Heart left ventricle (tissue), 16 donors: Measurements from ENCODE around the gene CD8B2. TPM values are rescaled to one million over a fixed set of nuclear protein-coding genes. Genes with fewer than 3 reads are reported as not detected.
"Not testable (repeated sequence)": the region's sequence is repeated elsewhere in the genome, so short reads cannot be mapped to it uniquely, and the experiment has no call there.

Experiments
- ATAC-seq, 4 donors: fragments of 200-7000 bp; cut with Tn5 transposase; one replicate each; pipeline ENCODE4 v1.9.1; 2020 to 2022; ENCODE audit warnings: moderate library complexity in 4 of 4, mild to moderate bottlenecking in 3 of 4, moderate number of reproducible peaks in 1 of 4
- DNase-seq, 5 donors: peaks; one replicate each; pipeline ENCODE4 v3.0.0-alpha.2; 2020
- H3K27ac ChIP-seq, 12 donors: fragments of 200-600 bp; sonication (generic) in 4 of 12; one replicate each; pipeline versions ENCODE4 v1.5.0 to v1.8.0; 2016 to 2022; ENCODE audit warnings: mild to moderate bottlenecking in 2 of 12
- H3K27me3 ChIP-seq, 9 donors: fragments of 200-600 bp; sonication (generic) in 2 of 9; one replicate each; pipeline versions ENCODE4 v1.5.1 to v1.8.0; 2016 to 2022; ENCODE audit warnings: mild to moderate bottlenecking in 3 of 9
- H3K36me3 ChIP-seq, 9 donors: fragments of 200-600 bp; sonication (generic) in 2 of 9; one replicate each; pipeline versions ENCODE4 v1.5.0 to v1.8.0; 2018 to 2022; ENCODE audit warnings: mild to moderate bottlenecking in 2 of 9
- H3K4me1 ChIP-seq, 12 donors: fragments of 200-600 bp; sonication (generic) in 4 of 12; one replicate each; pipeline versions ENCODE4 v1.5.0 to v1.8.0; 2016 to 2022; ENCODE audit warnings: mild to moderate bottlenecking in 3 of 12
- H3K4me3 ChIP-seq, 12 donors: fragments of 200-600 bp; sonication (generic) in 4 of 12; one replicate each; pipeline versions ENCODE4 v1.5.0 to v1.8.0; 2017 to 2022; ENCODE audit warnings: mild to moderate bottlenecking in 9 of 12, moderate library complexity in 4 of 12
- H3K9me3 ChIP-seq, 12 donors: fragments of 200-600 bp; sonication (generic) in 4 of 12; one replicate each; pipeline versions ENCODE4 v1.5.0 to v1.8.0; 2016 to 2022; ENCODE audit warnings: mild to moderate bottlenecking in 1 of 12
- CTCF ChIP-seq, 12 donors: fragments of 200-600 bp; sonication (generic) in 4 of 12; IDR thresholded peaks; one replicate each; pipeline versions ENCODE4 v1.5.0 to v1.8.0; 2018 to 2022; ENCODE audit warnings: antibody characterized with exemption in 12 of 12, mild to moderate bottlenecking in 5 of 12
- POLR2A ChIP-seq, 2 donors: fragments of 450-650 bp; IDR thresholded peaks; one replicate each; pipeline ENCODE4 v1.6.1; 2017; ENCODE audit warnings: antibody characterized with exemption in 2 of 2, mild to moderate bottlenecking in 2 of 2, moderate library complexity in 2 of 2
- WGBS, 4 donors: extraction: QIAGEN DNeasy Blood & Tissue Kit in 2 of 4; methylation state at CpG; one replicate each; pipeline versions ENCODE4 v1.1.5 to v1.1.7; 2013 to 2018; 5-methylcytosine and 5-hydroxymethylcytosine counted together
- intact Hi-C, 10 donors: fragments of 100-400 bp; cut with DNase I; formaldehyde crosslinking; loops; one replicate each; pipeline versions ENCODE4 v1.11.1 to v1.14.2; 2022
- polyA plus RNA-seq, 2 donors: library from polyadenylated mRNA; stranded (reverse); fragments of 200-250 nt; gene quantifications; one replicate each; pipeline ENCODE4 v1.2.3, GENCODE V29; 2013
- total RNA-seq, 9 donors: library from RNA; depleted of rRNA in 2 of 9; stranded (reverse); fragments of >200 nt in 2 of 9; fragmentation: NEBNext Ultra II Directional in 3 of 9; extraction: Animal tissue kit (Norgen Biotek cat#: 25700) in 3 of 9; gene quantifications; one replicate each; pipeline versions ENCODE4 v1.1.0 to v1.2.4, GENCODE V29; 2016 to 2023
- donor health status: ischemic (EF 13 %, LVEDD 7.1; RV severe dilation, severe dysfunction).
- donor health status: healthy with polysubstance abuse.
- donor health status: DM: no; HTN: yes; CAD: no.
- donor health status: DM: no; HTN: no; CAD: no.
- donor health status: ischemic (EF 25% LVEDD 6.9; RV normal size, moderate dysfunction).
- donor health status: ischemic (EF 25% LVEDD 5.7; RV mildly dilated, moderate dysfunction).
- donor health status: healthy.
- donor health status: DM: yes; HTN: yes; CAD: no.
- donor health status: ischemic (EF 35%, LVEDD 5.7; RV mildly dilated, moderate dysfunction).
- donor health status: nonischemic (EF 11% LVEDD 7.7; RV severe dilation, severe dysfunction).
- donor health status: DM: yes; HTN: yes; CAD: no.
- donor health status: PGD.
- donor health status: ischemic (EF 29% LVEDD 5.4; RV normal size, mild dysfunction).
- donor health status: nonischemic (EF 23%, LVEDD 6.1; RV moderate dilation, normal function).

Gene CD8B2
- total and polyA plus RNA-seq, 11 donors, result 0.21 TPM; not detected in 10

DNA sequence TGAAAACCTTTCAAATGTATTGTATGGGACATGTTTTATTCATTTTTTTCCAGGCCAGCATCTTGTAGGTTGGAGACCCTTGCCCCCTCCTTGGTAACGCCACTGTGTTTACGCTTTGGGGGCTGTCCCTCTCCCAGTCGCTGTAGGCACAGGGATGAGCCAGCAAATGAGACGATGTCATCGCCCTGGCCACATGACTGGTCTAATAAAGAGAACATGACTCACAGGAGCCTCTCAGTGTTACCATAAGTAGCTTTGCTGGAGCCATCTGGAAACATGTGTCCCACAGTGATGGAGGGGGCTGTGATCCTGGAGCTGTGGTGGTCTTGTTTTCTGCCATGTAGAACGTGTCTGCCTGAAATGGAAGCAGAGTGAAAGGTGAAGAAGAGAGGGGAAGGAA is 78.9 kb downstream of the CD8B2 start:
- WGBS, 4 donors, result 44 to 62% (median 50%) methylated on average over 6 of the region's 6 CpGs
- Histone ChIP-seq H3K27me3 (no peaks in the 10 kb centered on the region), H3K4me3 (no peak overlapping the region), H3K27ac (peak overlapping the region in 1 of 12 donors; percentile 9), H3K4me1 (peaks cover 0 to 33% (median 6%) of the 10 kb centered on the region in 12 donors), H3K9me3 (no peaks in the 10 kb centered on the region), H3K36me3 (no peaks in the 10 kb centered on the region)
- ATAC-seq (peak in 3 of 4 donors; percentile 78 to 87 (median 80)), DNase-seq (peak in 4 of 5 donors; percentile 30 to 60 (median 50))
- intact Hi-C loops, result no loop called here
- TF ChIP-seq POLR2A (IDR thresholded peaks at IDR 0.05), result no peak

DNA sequence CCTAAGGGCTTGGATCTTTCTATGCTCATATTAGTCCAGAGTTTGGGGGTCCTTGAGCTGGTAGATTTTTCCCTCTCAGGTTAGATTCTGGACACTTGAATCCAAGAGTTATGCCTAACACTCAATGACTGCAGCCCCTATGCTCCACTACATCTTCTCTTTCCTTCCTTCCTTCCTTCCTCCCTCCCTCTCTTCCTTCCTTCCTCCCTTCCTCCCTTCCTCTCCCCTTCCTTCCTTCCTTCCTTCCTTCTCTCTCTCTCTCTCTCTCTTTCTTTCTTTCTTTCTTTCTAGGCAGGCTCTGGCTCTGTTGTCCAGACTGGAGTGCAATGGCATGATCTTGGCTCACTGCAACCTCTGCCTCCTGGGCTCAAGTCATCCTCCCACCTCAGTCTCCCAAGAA is 79.3 kb downstream of the CD8B2 start:
- Histone ChIP-seq H3K27ac (peak overlapping the region in 1 of 12 donors; percentile 9), H3K4me1 (peaks cover 0 to 28% (median 6%) of the 10 kb centered on the region in 12 donors)
- H3K9me3 ChIP-seq, DNase-seq, H3K4me3 ChIP-seq, ATAC-seq, H3K36me3 ChIP-seq, H3K27me3 ChIP-seq, intact Hi-C loops: not testable (repeated sequence)

- Histone ChIP-seq H3K4me1 (peaks cover 0 to 13% (median 2%) of the 10 kb centered on the region in 12 donors), H3K27ac (no peak overlapping the region), H3K4me3 (no peak overlapping the region), H3K36me3 (no peaks in the 10 kb centered on the region), H3K27me3 (no peaks in the 10 kb centered on the region), H3K9me3 (no peaks in the 10 kb centered on the region)
- DNase-seq (no peak), ATAC-seq (no peak)
- no peak for TF ChIP-seq CTCF (IDR thresholded peaks at IDR 0.05)
- TF ChIP-seq POLR2A (IDR thresholded peaks at IDR 0.05), result no peak
- intact Hi-C loops, result no loop called here
- 81 to 86% (median 82%) methylated on average over 3 of the region's 3 CpGs for WGBS, 4 donors
Measured at GRCh38 chr2:106570316-106570715, 83.2 kb downstream of the CD8B2 start.

Other genes with a start within 250 kb of the CD8B2 start
- under 1 TPM in 8 of 9 donors, not detected in 1; 0.05 to 0.38 (median 0.14) TPM for gene RGPD3, start 19.0 kb upstream of the CD8B2 start, total RNA-seq
- gene RGPD3, start 19.0 kb upstream of the CD8B2 start, polyA plus RNA-seq, result under 1 TPM; 0.04 to 0.14 TPM